GM23248 (cell line): ENCODE results near the gene SMIM28.

ENCODE experiments used
- EZH2 ChIP-seq: fragments of 200-600 bp; sonication (generic); IDR thresholded peaks from 2 replicates; pipeline ENCODE4 v1.6.1; 2018; ENCODE audit warnings: antibody characterized with exemption, mild to moderate bottlenecking; ENCODE audit not compliant: insufficient read depth, poor library complexity, severe bottlenecking
- EZH2phosphoT487 ChIP-seq: fragments of 200-600 bp; sonication (generic); IDR thresholded peaks from 2 replicates; pipeline ENCODE4 v1.6.1; 2018; ENCODE audit warnings: antibody characterized with exemption, moderate library complexity, mild to moderate bottlenecking, low read depth; ENCODE audit not compliant: insufficient read depth

GRCh38 chr6:138424004-138424904 lies 46.5 kb downstream of the SMIM28 start:
- TF ChIP-seq EZH2, result no peak
- TF ChIP-seq EZH2phosphoT487, result no peak
